ENCODE results near the gene SH3BP5L.

Gene SH3BP5L

GRCh38 chr1:248786156-248786555 is 39.6 kb downstream of the SH3BP5L start:
- DNase-seq (ENCODE audit: low read depth): no peak
- no peak overlapping the region for H3K4me3 ChIP-seq (ENCODE audit: low read depth, low read length)
- no peak for TF ChIP-seq CTCF (IDR thresholded peaks at IDR 0.05; ENCODE audit: low read depth, low read length, missing control alignments)
- in situ Hi-C loops (cut with HindIII; ENCODE audit: low sequenced_read_pairs): no loop called here

- in situ Hi-C loops (cut with HindIII; ENCODE audit: low sequenced_read_pairs): no loop called here
- no peak for TF ChIP-seq CTCF (IDR thresholded peaks at IDR 0.05; ENCODE audit: low read depth, low read length, missing control alignments)
- DNase-seq (ENCODE audit: low read depth): no peak
- H3K4me3 ChIP-seq (ENCODE audit: low read depth, low read length): no peak overlapping the region
These were observed 42.3 kb downstream of the SH3BP5L start for GRCh38 chr1:248783367-248783766.

GRCh38 chr1:248782416-248783141 is 43.1 kb downstream of the SH3BP5L start:
- TF ChIP-seq CTCF (IDR thresholded peaks at IDR 0.05; ENCODE audit: low read depth, low read length, missing control alignments): no peak

GRCh38 chr1:248779350-248779749 is 46.4 kb downstream of the SH3BP5L start:
- TF ChIP-seq CTCF (IDR thresholded peaks at IDR 0.05; ENCODE audit: low read depth, low read length, missing control alignments): no peak
- DNase-seq (ENCODE audit: low read depth): no peak
- in situ Hi-C loops (cut with HindIII; ENCODE audit: low sequenced_read_pairs): no loop called here

More at GRCh38 chr1:248782416-248783141, 43.1 kb downstream of the SH3BP5L start:
- H3K4me3 ChIP-seq (ENCODE audit: low read depth, low read length): no peak overlapping the region
- in situ Hi-C loops (cut with HindIII; ENCODE audit: low sequenced_read_pairs): no loop called here
- DNase-seq (ENCODE audit: low read depth): no peak

GRCh38 chr1:248778906-248779305 is 46.8 kb downstream of the SH3BP5L start:
- no peak overlapping the region for H3K4me3 ChIP-seq (ENCODE audit: low read depth, low read length)
- in situ Hi-C loops (cut with HindIII; ENCODE audit: low sequenced_read_pairs): no loop called here
- no peak for TF ChIP-seq CTCF (IDR thresholded peaks at IDR 0.05; ENCODE audit: low read depth, low read length, missing control alignments)
- DNase-seq (ENCODE audit: low read depth): no peak

More at GRCh38 chr1:248779350-248779749, 46.4 kb downstream of the SH3BP5L start:
- no peak overlapping the region for H3K4me3 ChIP-seq (ENCODE audit: low read depth, low read length)

- in situ Hi-C loops (cut with HindIII; ENCODE audit: low sequenced_read_pairs): no loop called here
- no peak overlapping the region for H3K4me3 ChIP-seq (ENCODE audit: low read depth, low read length)
- DNase-seq (ENCODE audit: low read depth): no peak
- TF ChIP-seq CTCF (IDR thresholded peaks at IDR 0.05; ENCODE audit: low read depth, low read length, missing control alignments): no peak
These were observed 48.7 kb downstream of the SH3BP5L start for GRCh38 chr1:248776991-248777390.
